GF-D8 (cell line): ENCODE results near the gene ABCF1.

Experiments
- DNase-seq: peaks from one replicate; lab custom pipeline; 2025; lab: John Stamatoyannopoulos, UW

The ABCF1 gene

DNA sequence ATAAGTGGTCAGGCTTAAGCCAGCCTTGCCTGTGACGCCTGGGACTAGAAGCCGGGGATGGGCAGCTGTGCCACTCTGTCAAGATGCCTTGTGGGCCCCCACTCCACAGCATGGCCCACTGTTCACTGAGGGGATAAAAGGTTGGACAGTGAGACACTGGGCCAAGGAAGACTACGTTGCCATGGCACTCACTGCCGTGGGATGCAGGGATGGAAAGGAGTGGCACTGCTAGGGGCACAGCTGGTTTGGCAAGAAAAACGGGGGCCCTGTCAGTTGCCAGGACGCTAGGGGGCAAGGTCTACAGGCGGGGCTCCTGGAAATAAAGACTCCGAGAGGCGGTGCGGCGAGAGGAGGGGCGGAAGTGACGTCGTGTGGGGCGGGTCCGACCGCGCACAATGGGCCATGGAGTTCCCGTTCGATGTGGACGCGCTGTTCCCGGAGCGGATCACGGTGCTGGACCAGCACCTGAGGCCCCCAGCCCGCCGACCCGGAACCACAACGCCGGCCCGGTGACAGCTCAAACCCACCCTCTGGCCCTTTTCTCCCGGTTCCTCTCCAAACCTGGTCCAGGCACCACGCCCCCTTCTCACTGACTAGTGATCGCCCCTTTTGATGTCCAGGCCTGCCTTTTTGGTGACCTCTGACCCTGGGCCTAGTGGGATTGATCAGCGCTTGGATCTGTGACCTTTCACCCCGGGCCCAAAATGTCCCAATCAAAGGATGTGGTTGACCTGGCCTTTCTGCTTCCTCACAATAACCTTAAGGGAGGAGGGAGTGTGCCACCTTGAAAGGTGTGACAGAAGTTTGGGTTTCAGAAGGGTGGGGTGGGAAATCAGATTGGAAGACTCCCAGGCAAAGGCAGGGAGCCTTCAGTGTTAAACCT, 55.5 kb downstream of the ABCF1 start, which contains the start of gene ATAT1:
ATAT1 (plus strand) TSS at position 391 of the 883 bp plus-strand sequence.
- DNase-seq, result no peak

DNA sequence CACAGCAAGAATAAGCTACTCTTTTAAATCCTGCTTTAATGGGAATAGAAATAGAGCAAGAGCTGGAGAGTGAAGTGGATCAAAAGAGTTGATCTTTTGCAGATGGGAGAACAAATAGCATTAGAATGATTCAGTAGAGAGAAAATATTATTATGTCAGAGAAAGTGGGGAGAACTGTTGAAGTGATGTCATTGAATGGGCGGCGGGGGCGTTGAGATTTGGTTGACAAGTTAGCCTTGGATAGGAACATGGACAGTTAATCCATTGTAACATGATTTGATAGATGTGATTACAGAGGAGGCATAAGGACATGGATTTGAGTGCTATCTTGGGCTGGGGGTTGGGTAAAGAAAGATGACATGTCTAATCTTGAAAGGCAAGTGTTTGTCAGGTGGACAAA, 64.6 kb downstream of the ABCF1 start:
- no peak for DNase-seq

DNA sequence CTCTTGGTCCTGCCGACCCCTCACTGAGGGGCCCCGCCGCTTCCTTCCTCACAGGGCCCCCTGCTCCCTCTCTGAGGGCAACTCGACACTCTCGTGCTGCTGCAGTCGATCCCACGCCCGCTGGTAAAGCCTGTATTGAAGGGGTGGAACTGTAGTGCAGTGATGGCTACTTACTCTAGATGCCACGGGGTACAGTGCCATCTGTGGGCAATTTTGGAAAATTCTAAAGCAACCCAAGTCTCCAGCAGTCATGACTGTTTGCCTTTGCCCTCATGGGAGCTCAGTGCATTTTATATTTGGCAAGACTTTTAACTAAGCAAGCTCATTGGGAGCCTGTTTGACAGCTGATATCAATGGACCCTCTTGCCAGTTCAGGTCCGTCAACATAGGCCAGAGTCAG, 69.2 kb downstream of the ABCF1 start:
- DNase-seq, result no peak

GRCh38 chr6:30641048-30641447, 69.8 kb downstream of the ABCF1 start:
- DNase-seq, result no peak
